GM12878 (cell line): ENCODE measurements around the gene LYZ. TPM values are rescaled to one million over a fixed set of nuclear protein-coding genes. Genes with fewer than 3 reads are reported as not detected.

ENCODE experiments used
- ATAC-seq: fragments of 200-7000 bp; cut with Tn5 transposase; 3 replicates; pipeline ENCODE4 v1.9.1; 2020; ENCODE audit warnings: mild to moderate bottlenecking, moderate library complexity
- BruUV-seq: library from RNA; stranded (reverse); fragments of 400-500 nt; replicated peaks from 2 replicates; lab custom pipeline; 2021; lab: Mats Ljungman, UMichigan
- CTCF ChIA-PET: fragments of 300-600 bp; sonication (Branson Sonifier 250); formaldehyde crosslinking; extraction: SDS; loops from one replicate; lab custom pipeline; 2021; ENCODE audit warnings: inconsistent platforms; lab: Yijun Ruan, JAX
- POLR2A ChIA-PET: fragments of 350-600 bp; formaldehyde crosslinking; extraction: SDS; loops from one replicate; lab custom pipeline; 2021; ENCODE audit warnings: inconsistent platforms; lab: Charles Lee
- RAD21 ChIA-PET: fragments of 300-600 bp; sonication (Branson Sonifier 250); formaldehyde crosslinking; loops from one replicate; lab custom pipeline; 2023; ENCODE audit warnings: antibody characterized with exemption; ENCODE audit not compliant: unreplicated experiment; lab: Charles Lee
- SMC1A ChIA-PET: fragments of 300-600 bp; sonication (Branson Sonifier 250); formaldehyde crosslinking; loops from one replicate; lab custom pipeline; 2023; ENCODE audit not compliant: unreplicated experiment, uncharacterized antibody; lab: Charles Lee
- DNase-seq: peaks from one replicate; pipeline ENCODE4 v3.0.0-alpha.2; 2011; ENCODE audit warnings: low read depth, low spot score
- FAIRE-seq: peaks from 3 replicates; lab custom pipeline; 2011; peaks lifted over from hg19 to GRCh38; lab: Jason Lieb, UNC
- H2AFZ ChIP-seq: 2 replicates; pipeline ENCODE4 v1.6.0; 2011; ENCODE audit warnings: low read depth, low read length, control low read depth; ENCODE audit not compliant: control insufficient read depth
- H3K27ac ChIP-seq: 2 replicates; pipeline ENCODE4 v1.5.1; 2011; ENCODE audit warnings: control low read depth; ENCODE audit not compliant: control insufficient read depth, insufficient read depth
- H3K27me3 ChIP-seq, 2 experiments: replicated peaks in 1 of 2; 2 replicates each; pipeline versions ENCODE4 v1.6.0 to v1.6.1; 2011; ENCODE audit warnings: low read length in 1 of 2; ENCODE audit not compliant: control insufficient read depth in 2 of 2, insufficient read depth in 2 of 2
- H3K36me3 ChIP-seq, 2 experiments: 2 replicates each; pipeline ENCODE4 v1.5.1; 2011; ENCODE audit warnings: low read length in 1 of 2; ENCODE audit not compliant: control insufficient read depth in 2 of 2, insufficient read depth in 2 of 2
- H3K4me1 ChIP-seq: 2 replicates; pipeline ENCODE4 v1.6.1; 2011; ENCODE audit warnings: mild to moderate bottlenecking, low read length, moderate library complexity, mixed read lengths; ENCODE audit not compliant: control insufficient read depth, insufficient read depth
- H3K4me2 ChIP-seq: 2 replicates; pipeline ENCODE4 v1.6.0; 2011; ENCODE audit warnings: control low read depth; ENCODE audit not compliant: control insufficient read depth, insufficient read depth
- H3K4me3 ChIP-seq: fragments of 200-600 bp; sonication (generic); 2 replicates; pipeline ENCODE4 v1.5.1; 2016
- H3K79me2 ChIP-seq: 2 replicates; pipeline ENCODE4 v1.6.0; 2011; ENCODE audit warnings: low read length; ENCODE audit not compliant: control insufficient read depth, insufficient read depth
- H3K9ac ChIP-seq: 2 replicates; pipeline ENCODE4 v1.8.0; 2011; ENCODE audit warnings: low read length, control low read depth, mixed read lengths; ENCODE audit not compliant: control insufficient read depth, insufficient read depth
- H3K9me3 ChIP-seq: replicated peaks from 3 replicates; pipeline ENCODE4 v1.5.1; 2011; ENCODE audit warnings: mild to moderate bottlenecking, low read length; ENCODE audit not compliant: control insufficient read depth, insufficient read depth
- H4K20me1 ChIP-seq: 2 replicates; pipeline ENCODE4 v1.6.0; 2011; ENCODE audit not compliant: control insufficient read depth, insufficient read depth
- EED ChIP-seq: sonication (generic); IDR thresholded peaks from 2 replicates; pipeline ENCODE4 v1.6.1; 2016; ENCODE audit warnings: antibody characterized with exemption, low read depth
- WGBS: methylation state at CpG from one replicate; pipeline ENCODE4 v1.1.6; 2016; ENCODE audit warnings: low lambda C conversion rate; ENCODE audit not compliant: insufficient replicate concordance, insufficient coverage; ENCODE audit errors: missing lambda C conversion rate; 5-methylcytosine and 5-hydroxymethylcytosine counted together
- in situ Hi-C: fragments of 300-500 bp; cut with MboI; formaldehyde crosslinking; loops from 9 replicates; pipeline ENCODE4 v1.14.3; 2018; ENCODE audit warnings: mixed read lengths
- intact Hi-C: fragments of 100-400 bp; cut with micrococcal nuclease; formaldehyde crosslinking; loops from one replicate; pipeline ENCODE4 v1.14.2; 2022; ENCODE audit not compliant: unreplicated experiment
- polyA plus RNA-seq, 11 experiments: library from polyadenylated mRNA; depleted of rRNA in 4 of 11; unstranded in 6 of 11; stranded (reverse) in 5 of 11; fragments of >200 nt; fragmentation: Nextera tagmentation in 4 of 11; fragmentation: Illumina TruSeq in 1 of 11; extraction: Ambion mirVana in 4 of 11; extraction: Trizol in 1 of 11; gene quantifications; 1 replicate in 1 of 11; 2 replicates in 10 of 11; pipeline versions ENCODE4 v1.2.1 to v1.2.3, GENCODE V29; 2011 to 2016; ENCODE audit warnings: inconsistent platforms in 2 of 11, missing spikeins in 2 of 11, low read depth in 1 of 11
- total RNA-seq, 4 experiments: library from RNA; depleted of rRNA in 3 of 4; stranded (reverse); fragments of >200 nt in 3 of 4; fragmentation: Illumina TruSeq in 1 of 4; extraction: Trizol in 1 of 4; gene quantifications; 2 replicates each; pipeline versions ENCODE4 v1.2.1 to v1.2.3, GENCODE V29; 2013 to 2021
- TF ChIP-seq, protein P1 (sequence below): fragments of 450-650 bp; formaldehyde crosslinking; IDR thresholded peaks from 2 replicates; pipeline ENCODE4 v1.5.0; 2022; ENCODE audit warnings: mild to moderate bottlenecking, missing genetic modification characterization
- TF ChIP-seq, protein P2 (sequence below): IDR thresholded peaks from 2 replicates; pipeline ENCODE4 v1.6.1; 2011; ENCODE audit warnings: low read depth, low read length, improper control_type of control experiment, borderline replicate concordance

LYZ gene
- total and polyA plus RNA-seq, 10 of the 15 experiments (the other 5 are each of a cell fraction or from before 2014, with no cell fraction given) = 1.9 TPM; not detected in 9

DNA sequence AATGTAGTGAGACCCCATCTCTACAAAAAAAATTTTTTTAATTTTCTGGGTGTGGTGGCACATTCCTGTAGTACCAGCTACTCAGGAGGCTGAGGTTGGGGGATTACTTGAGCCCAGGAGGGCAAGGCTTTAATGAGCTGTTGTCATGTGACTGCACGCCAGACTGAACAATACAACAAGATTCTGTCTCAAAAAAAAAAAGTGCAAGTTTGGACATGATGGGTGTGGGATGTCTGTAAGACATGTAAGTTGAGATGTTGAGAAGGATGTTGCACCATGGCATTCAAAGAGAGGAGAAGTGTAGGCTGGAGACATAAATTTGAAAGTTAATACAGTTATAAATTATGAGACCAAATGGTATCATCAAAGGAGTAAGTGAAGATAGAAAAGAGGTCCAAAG is 34.9 kb downstream of the LYZ start:
- H3K4me2 ChIP-seq = no peak overlapping the region
- peaks cover 0 to 4% of the 10 kb centered on the region in 2 experiments; a peak in 2 of 4 replicates for H3K36me3 ChIP-seq
- H3K4me3 ChIP-seq = no peak overlapping the region
- no peaks in the 10 kb centered on the region; the same call in 1 of the 2 replicates for H3K79me2 ChIP-seq
- FAIRE-seq (no peak), DNase-seq (no peak), ATAC-seq (no peak)
- ChIA-PET SMC1A (interaction anchor here (1.8 kb wide), 1 partner anchor 26 kb away, joined by 7 read pairs; no protein-coding TSS in a partner anchor), POLR2A (no interaction called here), CTCF (no interaction called here), RAD21 (interaction anchor here (1.2 kb wide), 1 partner anchor 25 kb away, joined by 3 read pairs; no protein-coding TSS in a partner anchor)
- intact Hi-C loops = no loop called here
- no peak overlapping the region for H3K9ac ChIP-seq
- no peaks in the 10 kb centered on the region for H3K9me3 ChIP-seq
- no peak overlapping the region for H3K27ac ChIP-seq
- H2AFZ ChIP-seq = no peak overlapping the region
- no peaks in the 10 kb centered on the region for H3K27me3 ChIP-seq
- no peaks in the 10 kb centered on the region for H3K4me1 ChIP-seq
- no TSS peak for BruUV-seq
- TF ChIP-seq, protein P1, sequence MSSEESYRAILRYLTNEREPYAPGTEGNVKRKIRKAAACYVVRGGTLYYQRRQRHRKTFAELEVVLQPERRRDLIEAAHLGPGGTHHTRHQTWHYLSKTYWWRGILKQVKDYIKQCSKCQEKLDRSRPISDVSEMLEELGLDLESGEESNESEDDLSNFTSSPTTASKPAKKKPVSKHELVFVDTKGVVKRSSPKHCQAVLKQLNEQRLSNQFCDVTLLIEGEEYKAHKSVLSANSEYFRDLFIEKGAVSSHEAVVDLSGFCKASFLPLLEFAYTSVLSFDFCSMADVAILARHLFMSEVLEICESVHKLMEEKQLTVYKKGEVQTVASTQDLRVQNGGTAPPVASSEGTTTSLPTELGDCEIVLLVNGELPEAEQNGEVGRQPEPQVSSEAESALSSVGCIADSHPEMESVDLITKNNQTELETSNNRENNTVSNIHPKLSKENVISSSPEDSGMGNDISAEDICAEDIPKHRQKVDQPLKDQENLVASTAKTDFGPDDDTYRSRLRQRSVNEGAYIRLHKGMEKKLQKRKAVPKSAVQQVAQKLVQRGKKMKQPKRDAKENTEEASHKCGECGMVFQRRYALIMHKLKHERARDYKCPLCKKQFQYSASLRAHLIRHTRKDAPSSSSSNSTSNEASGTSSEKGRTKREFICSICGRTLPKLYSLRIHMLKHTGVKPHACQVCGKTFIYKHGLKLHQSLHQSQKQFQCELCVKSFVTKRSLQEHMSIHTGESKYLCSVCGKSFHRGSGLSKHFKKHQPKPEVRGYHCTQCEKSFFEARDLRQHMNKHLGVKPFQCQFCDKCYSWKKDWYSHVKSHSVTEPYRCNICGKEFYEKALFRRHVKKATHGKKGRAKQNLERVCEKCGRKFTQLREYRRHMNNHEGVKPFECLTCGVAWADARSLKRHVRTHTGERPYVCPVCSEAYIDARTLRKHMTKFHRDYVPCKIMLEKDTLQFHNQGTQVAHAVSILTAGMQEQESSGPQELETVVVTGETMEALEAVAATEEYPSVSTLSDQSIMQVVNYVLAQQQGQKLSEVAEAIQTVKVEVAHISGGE (CRISPR knock-in tag) = no peak
- TF ChIP-seq, protein P2, sequence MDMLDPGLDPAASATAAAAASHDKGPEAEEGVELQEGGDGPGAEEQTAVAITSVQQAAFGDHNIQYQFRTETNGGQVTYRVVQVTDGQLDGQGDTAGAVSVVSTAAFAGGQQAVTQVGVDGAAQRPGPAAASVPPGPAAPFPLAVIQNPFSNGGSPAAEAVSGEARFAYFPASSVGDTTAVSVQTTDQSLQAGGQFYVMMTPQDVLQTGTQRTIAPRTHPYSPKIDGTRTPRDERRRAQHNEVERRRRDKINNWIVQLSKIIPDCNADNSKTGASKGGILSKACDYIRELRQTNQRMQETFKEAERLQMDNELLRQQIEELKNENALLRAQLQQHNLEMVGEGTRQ = no peak
- TF ChIP-seq EED = no peak
- H4K20me1 ChIP-seq = no peaks in the 10 kb centered on the region
- in situ Hi-C loops = loop anchor here (10.0 kb wide), 1 partner anchor 192 kb away; no protein-coding TSS in a partner anchor
- 100% methylated on average over 1 of the region's 1 CpG for WGBS
